Measurements from ENCODE around the gene PEX14. TPM values are rescaled to one million over a fixed set of nuclear protein-coding genes. Genes with fewer than 3 reads are reported as not detected.

PEX14 gene
- polyA plus RNA-seq, 1 donor (not counting 4 experiments of a cell fraction or from before 2014, with no cell fraction given) = 8.4 TPM

- Histone ChIP-seq H3K79me2 (ENCODE audit: control insufficient read depth, insufficient read depth, low read length) (no peaks in the 10 kb centered on the region), H3K27ac (ENCODE audit: control insufficient read depth, insufficient read depth, low read length) (no peak overlapping the region), H3K9me1 (ENCODE audit: control insufficient read depth, extremely low read depth, insufficient read depth, low read length) (no peaks in the 10 kb centered on the region), H2AFZ (ENCODE audit: control insufficient read depth, low read length) (no peak overlapping the region), H3K9ac (ENCODE audit: control insufficient read depth, extremely low read depth, insufficient read depth, low read length) (no peak overlapping the region), H3K27me3 (ENCODE audit: control insufficient read depth, extremely low read depth, insufficient read depth, low read length) (no peaks in the 10 kb centered on the region), H3K9me3 (ENCODE audit: control insufficient read depth, low read depth, low read length) (no peaks in the 10 kb centered on the region), H3K4me2 (ENCODE audit: control insufficient read depth, extremely low read depth, insufficient read depth, low read depth, low read length) (no peak overlapping the region), H3K4me3 (ENCODE audit: control insufficient read depth in 2 of 3, extremely low read depth in 1 of 3, insufficient read depth in 2 of 3, low read depth in 1 of 3, low read length in 3 of 3) (no peak overlapping the region), H3K36me3 (ENCODE audit: control insufficient read depth in 2 of 2, extremely low read depth in 1 of 2, insufficient read depth in 2 of 2, low read length in 2 of 2) (peaks cover 0 to 2% of the 10 kb centered on the region in 2 experiments), H3K4me1 (ENCODE audit: control insufficient read depth, extremely low read depth, insufficient read depth, low read length) (peaks cover 38% of the 10 kb centered on the region), H4K20me1 (ENCODE audit: control insufficient read depth, extremely low read depth, insufficient read depth, low read length) (no peaks in the 10 kb centered on the region)
- dilution Hi-C loops (cut with MboI; ENCODE audit: extremely low pct_ligation_motif_present, low sequenced_read_pairs) = no loop called here
- DNase-seq (ENCODE audit: low read depth, low spot score) (no peak), FAIRE-seq (no peak)
- no peak for TF ChIP-seq EZH2 (IDR thresholded peaks at IDR 0.05; ENCODE audit: low read length)
- no peak for TF ChIP-seq CTCF (optimal IDR thresholded peaks at IDR 0.05 in 1 of 3, IDR thresholded peaks at IDR 0.05 in 1 of 3, conservative IDR thresholded peaks at IDR 0.05 in 1 of 3; ENCODE audit: extremely low read depth in 1 of 3, insufficient read depth in 2 of 3, low read length in 3 of 3)
Observed at GRCh38 chr1:10632691-10633090, 157.9 kb downstream of the PEX14 start.

- Histone ChIP-seq H3K4me3 (ENCODE audit: control insufficient read depth in 2 of 3, extremely low read depth in 1 of 3, insufficient read depth in 2 of 3, low read depth in 1 of 3, low read length in 3 of 3) (no peak overlapping the region), H3K4me1 (ENCODE audit: control insufficient read depth, extremely low read depth, insufficient read depth, low read length) (peaks cover 43% of the 10 kb centered on the region), H4K20me1 (ENCODE audit: control insufficient read depth, extremely low read depth, insufficient read depth, low read length) (no peaks in the 10 kb centered on the region), H3K79me2 (ENCODE audit: control insufficient read depth, insufficient read depth, low read length) (no peaks in the 10 kb centered on the region), H3K27ac (ENCODE audit: control insufficient read depth, insufficient read depth, low read length) (no peak overlapping the region), H3K4me2 (ENCODE audit: control insufficient read depth, extremely low read depth, insufficient read depth, low read depth, low read length) (no peak overlapping the region), H3K9me1 (ENCODE audit: control insufficient read depth, extremely low read depth, insufficient read depth, low read length) (no peaks in the 10 kb centered on the region), H3K9me3 (ENCODE audit: control insufficient read depth, low read depth, low read length) (no peaks in the 10 kb centered on the region), H3K36me3 (ENCODE audit: control insufficient read depth in 2 of 2, extremely low read depth in 1 of 2, insufficient read depth in 2 of 2, low read length in 2 of 2) (peaks cover 0 to 2% of the 10 kb centered on the region in 2 experiments), H3K27me3 (ENCODE audit: control insufficient read depth, extremely low read depth, insufficient read depth, low read length) (no peaks in the 10 kb centered on the region), H3K9ac (ENCODE audit: control insufficient read depth, extremely low read depth, insufficient read depth, low read length) (no peak overlapping the region), H2AFZ (ENCODE audit: control insufficient read depth, low read length) (no peak overlapping the region)
- dilution Hi-C loops (cut with MboI; ENCODE audit: extremely low pct_ligation_motif_present, low sequenced_read_pairs) = no loop called here
- no peak for DNase-seq (ENCODE audit: low read depth, low spot score)
- TF ChIP-seq CTCF (optimal IDR thresholded peaks at IDR 0.05 in 1 of 3, IDR thresholded peaks at IDR 0.05 in 1 of 3, conservative IDR thresholded peaks at IDR 0.05 in 1 of 3; ENCODE audit: extremely low read depth in 1 of 3, insufficient read depth in 2 of 3, low read length in 3 of 3) = no peak
- TF ChIP-seq EZH2 (IDR thresholded peaks at IDR 0.05; ENCODE audit: low read length) = no peak
- FAIRE-seq = no peak
Observed at GRCh38 chr1:10633416-10633815, 158.7 kb downstream of the PEX14 start.

Measured in keratinocyte (primary cell).